ENCODE data around the gene P2RX1.

The P2RX1 gene

DNA sequence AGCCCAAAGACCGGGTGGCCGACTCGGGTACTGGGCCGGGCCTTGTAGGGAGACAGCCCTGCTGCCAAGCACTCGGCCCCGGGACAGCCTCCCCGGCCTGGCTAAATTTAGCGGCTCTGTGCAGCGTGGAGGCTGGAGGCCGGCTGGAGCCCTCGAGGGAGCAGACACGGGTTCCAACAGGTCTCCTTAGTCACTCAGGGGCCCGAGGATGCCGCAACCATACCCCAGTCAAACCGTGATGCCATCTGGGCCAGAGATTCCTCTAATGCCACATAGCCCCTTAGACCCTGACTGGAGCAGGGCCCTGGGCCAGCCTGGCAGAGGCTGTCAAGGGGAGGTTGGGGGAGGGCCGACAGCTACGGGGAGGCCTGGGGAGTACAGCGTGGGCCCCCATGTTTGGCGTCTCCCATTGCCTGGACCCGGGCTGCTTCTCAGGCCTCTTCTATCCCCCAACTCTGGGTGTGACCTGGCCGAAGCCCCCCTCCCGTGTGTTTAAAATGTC lies 2.9 kb upstream of the P2RX1 start:
- Histone ChIP-seq H3K27me3 (ENCODE audit: control insufficient read depth, low read length) (no peaks in the 10 kb centered on the region), H4K20me1 (ENCODE audit: control insufficient read depth, insufficient read depth, low read depth, low read length) (no peaks in the 10 kb centered on the region), H3K9me2 (replicated peaks; ENCODE audit: control insufficient read depth, low read length) (no peaks in the 10 kb centered on the region), H3K27ac (ENCODE audit: low read depth, low read length) (no peak overlapping the region), H3K36me3 (ENCODE audit: control insufficient read depth, low read length) (peaks cover 5% of the 10 kb centered on the region), H3K4me3 (ENCODE audit: low read length) (no peak overlapping the region), H3K4me1 (ENCODE audit: control insufficient read depth, low read length) (peaks cover 79% of the 10 kb centered on the region), H3K9me3 (ENCODE audit: control insufficient read depth, insufficient read depth, low read length) (no peaks in the 10 kb centered on the region), H3K79me2 (ENCODE audit: control insufficient read depth, low read length) (peaks cover 18% of the 10 kb centered on the region), H3K4me2 (ENCODE audit: low read length) (no peak overlapping the region), H3F3A (ENCODE audit: control insufficient read depth, insufficient read depth) (peaks cover 16% of the 10 kb centered on the region)
- TF ChIP-seq, protein P1, sequence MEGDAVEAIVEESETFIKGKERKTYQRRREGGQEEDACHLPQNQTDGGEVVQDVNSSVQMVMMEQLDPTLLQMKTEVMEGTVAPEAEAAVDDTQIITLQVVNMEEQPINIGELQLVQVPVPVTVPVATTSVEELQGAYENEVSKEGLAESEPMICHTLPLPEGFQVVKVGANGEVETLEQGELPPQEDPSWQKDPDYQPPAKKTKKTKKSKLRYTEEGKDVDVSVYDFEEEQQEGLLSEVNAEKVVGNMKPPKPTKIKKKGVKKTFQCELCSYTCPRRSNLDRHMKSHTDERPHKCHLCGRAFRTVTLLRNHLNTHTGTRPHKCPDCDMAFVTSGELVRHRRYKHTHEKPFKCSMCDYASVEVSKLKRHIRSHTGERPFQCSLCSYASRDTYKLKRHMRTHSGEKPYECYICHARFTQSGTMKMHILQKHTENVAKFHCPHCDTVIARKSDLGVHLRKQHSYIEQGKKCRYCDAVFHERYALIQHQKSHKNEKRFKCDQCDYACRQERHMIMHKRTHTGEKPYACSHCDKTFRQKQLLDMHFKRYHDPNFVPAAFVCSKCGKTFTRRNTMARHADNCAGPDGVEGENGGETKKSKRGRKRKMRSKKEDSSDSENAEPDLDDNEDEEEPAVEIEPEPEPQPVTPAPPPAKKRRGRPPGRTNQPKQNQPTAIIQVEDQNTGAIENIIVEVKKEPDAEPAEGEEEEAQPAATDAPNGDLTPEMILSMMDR (IDR thresholded peaks at IDR 0.05; ENCODE audit: low read depth, low read length, poor library complexity, severe bottlenecking): no peak
- TF ChIP-seq EZH2phosphoT487 (IDR thresholded peaks at IDR 0.05; ENCODE audit: borderline replicate concordance, low read length): no peak

DNA sequence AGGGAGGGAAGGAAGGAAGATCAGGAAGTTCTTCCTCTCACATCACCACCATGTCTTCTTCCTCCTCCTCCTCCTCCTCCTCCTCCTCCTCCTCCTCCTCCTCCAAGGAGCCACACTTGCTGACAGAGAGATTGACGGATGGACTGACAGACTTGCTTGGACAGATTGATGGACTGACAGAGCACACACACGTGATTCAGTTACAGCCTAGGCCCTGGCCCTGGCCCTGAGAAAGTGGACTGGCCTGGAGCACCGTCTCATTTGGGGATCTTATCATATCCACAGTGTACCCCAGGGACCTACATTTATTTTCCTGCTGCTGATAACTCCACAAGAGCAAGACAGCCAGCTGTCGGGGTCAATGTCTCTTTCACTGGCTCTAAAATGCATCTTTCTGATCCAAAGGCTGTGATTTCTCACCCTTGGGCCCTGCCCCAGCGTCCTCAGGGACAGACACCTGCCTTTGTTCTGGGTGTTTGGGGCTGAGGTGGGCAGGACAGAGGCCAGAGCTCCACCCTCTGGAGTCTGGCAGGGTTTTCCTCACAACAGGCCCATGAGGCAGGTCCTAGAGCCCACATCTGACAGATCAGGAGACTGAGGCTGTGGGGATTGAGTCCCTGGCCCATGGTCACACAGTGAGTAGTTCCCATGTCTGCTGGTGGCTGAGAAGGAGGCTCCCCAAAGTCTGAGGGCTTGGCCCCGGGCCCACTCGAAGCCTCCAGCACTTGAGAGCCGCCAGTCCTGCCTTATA lies 2.3 kb upstream of the P2RX1 start:
- Histone ChIP-seq H3K79me2 (ENCODE audit: control insufficient read depth, low read length) (peaks cover 20% of the 10 kb centered on the region), H3K9me3 (ENCODE audit: control insufficient read depth, insufficient read depth, low read length) (no peaks in the 10 kb centered on the region), H3K4me2 (ENCODE audit: low read length) (no peak overlapping the region), H3K4me3 (ENCODE audit: low read length) (no peak overlapping the region), H3K4me1 (ENCODE audit: control insufficient read depth, low read length) (peaks cover 79% of the 10 kb centered on the region), H3K27ac (ENCODE audit: low read depth, low read length) (peak overlapping the region; percentile 10), H3F3A (ENCODE audit: control insufficient read depth, insufficient read depth) (peaks cover 15% of the 10 kb centered on the region), H3K36me3 (ENCODE audit: control insufficient read depth, low read length) (peaks cover 2% of the 10 kb centered on the region), H3K27me3 (ENCODE audit: control insufficient read depth, low read length) (no peaks in the 10 kb centered on the region), H4K20me1 (ENCODE audit: control insufficient read depth, insufficient read depth, low read depth, low read length) (no peaks in the 10 kb centered on the region), H3K9me2 (replicated peaks; ENCODE audit: control insufficient read depth, low read length) (no peaks in the 10 kb centered on the region)
- no peak for TF ChIP-seq EZH2phosphoT487 (IDR thresholded peaks at IDR 0.05; ENCODE audit: borderline replicate concordance, low read length)

DNA sequence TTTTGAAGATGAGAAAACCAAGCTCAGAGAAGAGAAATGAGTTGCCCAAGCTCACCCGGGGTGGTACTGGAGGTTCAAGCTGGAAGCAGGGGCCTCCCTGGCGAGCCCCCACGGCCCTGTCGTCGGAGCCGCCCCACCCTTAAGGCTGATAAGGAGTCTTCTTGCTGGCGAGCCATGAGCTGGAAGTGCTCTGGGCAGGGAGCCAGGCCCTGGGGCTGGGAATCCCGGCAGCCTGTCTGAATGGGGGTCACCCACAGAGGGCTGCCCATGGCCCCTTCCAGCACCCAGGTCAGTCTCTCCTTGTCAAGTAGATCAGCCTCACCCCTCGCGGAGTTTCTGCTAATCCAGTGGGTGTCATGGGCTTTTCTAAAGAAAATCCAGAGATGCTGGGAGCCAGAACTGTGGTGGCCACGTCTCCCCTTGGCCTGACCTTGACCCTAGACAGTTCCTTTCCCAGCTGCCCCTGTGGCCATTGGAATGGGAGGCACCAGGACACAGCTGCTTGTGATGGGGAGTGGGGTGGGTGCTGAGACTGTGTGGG lies 1.2 kb upstream of the P2RX1 start:
- H3K27ac ChIP-seq (ENCODE audit: low read depth, low read length): peak overlapping the region; percentile 83
- peak overlapping the region; percentile 71 for H3K4me3 ChIP-seq (ENCODE audit: low read length)
- H3K4me2 ChIP-seq (ENCODE audit: low read length): peak overlapping the region; percentile 88

More for the DNA sequence above, 1.2 kb upstream of the P2RX1 start:
- Histone ChIP-seq H3K9me3 (ENCODE audit: control insufficient read depth, insufficient read depth, low read length) (no peaks in the 10 kb centered on the region), H3K9me2 (replicated peaks; ENCODE audit: control insufficient read depth, low read length) (no peaks in the 10 kb centered on the region), H3K79me2 (ENCODE audit: control insufficient read depth, low read length) (peaks cover 28% of the 10 kb centered on the region), H3K4me1 (ENCODE audit: control insufficient read depth, low read length) (peaks cover 77% of the 10 kb centered on the region), H3K36me3 (ENCODE audit: control insufficient read depth, low read length) (peaks cover 4% of the 10 kb centered on the region), H3K27me3 (ENCODE audit: control insufficient read depth, low read length) (no peaks in the 10 kb centered on the region), H4K20me1 (ENCODE audit: control insufficient read depth, insufficient read depth, low read depth, low read length) (no peaks in the 10 kb centered on the region), H3F3A (ENCODE audit: control insufficient read depth, insufficient read depth) (peaks cover 10% of the 10 kb centered on the region)
- TF ChIP-seq EZH2phosphoT487 (IDR thresholded peaks at IDR 0.05; ENCODE audit: borderline replicate concordance, low read length): no peak
- TF ChIP-seq, protein P1 (IDR thresholded peaks at IDR 0.05; ENCODE audit: low read depth, low read length, poor library complexity, severe bottlenecking): no peak

Data from DOHH2 (cell line).